ENCODE measurements around the gene RGS19. TPM values are rescaled to one million over a fixed set of nuclear protein-coding genes. Genes with fewer than 3 reads are reported as not detected.

RGS19 gene
- total RNA-seq, 4 donors from 2014 or later = 10.4 to 26.4 (median 16.6) TPM

DNA sequence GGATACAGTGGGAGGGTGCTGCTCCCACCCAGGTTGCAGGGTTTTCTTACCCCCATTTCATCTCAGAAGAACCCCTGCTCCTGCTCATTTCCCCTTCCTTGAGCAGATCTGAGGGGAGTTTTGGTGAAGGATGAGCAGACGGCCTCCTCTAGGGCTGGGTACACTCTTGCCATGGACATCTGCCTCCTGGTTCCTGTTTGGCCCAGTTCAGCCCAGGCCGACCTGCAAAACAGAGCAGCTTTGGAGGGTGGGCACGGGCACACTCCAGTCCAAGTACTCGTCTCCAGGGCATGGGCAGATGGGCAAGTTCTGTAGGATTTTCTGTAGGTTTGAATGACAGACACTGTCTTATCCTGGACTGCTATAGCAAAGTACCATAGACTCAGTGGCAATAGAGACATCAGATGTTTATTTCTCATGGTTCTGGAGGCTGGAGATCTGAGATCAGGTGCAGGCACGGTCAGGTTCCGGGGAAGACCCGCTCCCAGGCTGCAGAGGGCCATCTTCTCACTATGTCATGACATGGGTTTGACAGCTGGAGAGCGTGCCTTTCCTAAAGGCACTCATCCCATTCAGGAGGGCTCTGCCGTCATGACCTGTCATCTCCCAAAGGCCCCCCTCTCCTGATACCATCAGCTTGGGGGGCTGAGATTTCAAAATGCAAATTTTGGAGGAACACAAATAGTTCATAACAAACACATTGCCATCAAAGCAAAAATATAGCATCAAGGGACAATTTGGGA is 21.8 kb upstream of the RGS19 start:
- DNase-seq (ENCODE audit: low spot score in 2 of 2) = no peak
- H3K4me3 ChIP-seq (ENCODE audit: low read depth, poor library complexity, severe bottlenecking) = no peak overlapping the region
- intact Hi-C loops (cut with DNase I; ENCODE audit: low total_unique reads) = no loop called here
- 77 to 80% methylated on average over 9 of the region's 9 CpGs for WGBS, 2 donors
- no peak for TF ChIP-seq POLR2A (IDR thresholded peaks at IDR 0.05)
- TF ChIP-seq, protein P1, sequence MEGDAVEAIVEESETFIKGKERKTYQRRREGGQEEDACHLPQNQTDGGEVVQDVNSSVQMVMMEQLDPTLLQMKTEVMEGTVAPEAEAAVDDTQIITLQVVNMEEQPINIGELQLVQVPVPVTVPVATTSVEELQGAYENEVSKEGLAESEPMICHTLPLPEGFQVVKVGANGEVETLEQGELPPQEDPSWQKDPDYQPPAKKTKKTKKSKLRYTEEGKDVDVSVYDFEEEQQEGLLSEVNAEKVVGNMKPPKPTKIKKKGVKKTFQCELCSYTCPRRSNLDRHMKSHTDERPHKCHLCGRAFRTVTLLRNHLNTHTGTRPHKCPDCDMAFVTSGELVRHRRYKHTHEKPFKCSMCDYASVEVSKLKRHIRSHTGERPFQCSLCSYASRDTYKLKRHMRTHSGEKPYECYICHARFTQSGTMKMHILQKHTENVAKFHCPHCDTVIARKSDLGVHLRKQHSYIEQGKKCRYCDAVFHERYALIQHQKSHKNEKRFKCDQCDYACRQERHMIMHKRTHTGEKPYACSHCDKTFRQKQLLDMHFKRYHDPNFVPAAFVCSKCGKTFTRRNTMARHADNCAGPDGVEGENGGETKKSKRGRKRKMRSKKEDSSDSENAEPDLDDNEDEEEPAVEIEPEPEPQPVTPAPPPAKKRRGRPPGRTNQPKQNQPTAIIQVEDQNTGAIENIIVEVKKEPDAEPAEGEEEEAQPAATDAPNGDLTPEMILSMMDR (IDR thresholded peaks at IDR 0.05) = no peak

DNA sequence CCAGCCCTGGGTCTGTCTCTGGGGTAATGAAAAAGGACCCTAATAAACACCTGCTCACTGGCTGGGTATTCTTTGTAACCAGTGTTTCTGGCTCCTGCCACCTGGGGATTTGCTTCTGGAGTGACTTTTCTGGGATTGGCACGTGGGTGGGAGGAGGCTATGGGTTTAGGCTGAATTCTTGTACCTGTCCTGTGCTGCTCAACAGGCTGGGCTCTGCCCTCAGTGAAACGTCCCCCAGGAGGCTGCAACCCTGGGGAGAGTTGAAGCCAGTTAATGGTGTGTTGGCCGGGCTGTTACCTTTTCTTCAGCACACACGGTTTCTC is 21.2 kb upstream of the RGS19 start:
- no peak overlapping the region for H3K4me3 ChIP-seq (ENCODE audit: low read depth, poor library complexity, severe bottlenecking)
- no peak for DNase-seq (ENCODE audit: low spot score in 2 of 2)
- TF ChIP-seq POLR2A (IDR thresholded peaks at IDR 0.05) = no peak
- TF ChIP-seq, protein P1 (IDR thresholded peaks at IDR 0.05) = no peak
- intact Hi-C loops (cut with DNase I; ENCODE audit: low total_unique reads) = no loop called here
- WGBS, 2 donors = 70 to 77% methylated on average over 4 of the region's 4 CpGs

DNA sequence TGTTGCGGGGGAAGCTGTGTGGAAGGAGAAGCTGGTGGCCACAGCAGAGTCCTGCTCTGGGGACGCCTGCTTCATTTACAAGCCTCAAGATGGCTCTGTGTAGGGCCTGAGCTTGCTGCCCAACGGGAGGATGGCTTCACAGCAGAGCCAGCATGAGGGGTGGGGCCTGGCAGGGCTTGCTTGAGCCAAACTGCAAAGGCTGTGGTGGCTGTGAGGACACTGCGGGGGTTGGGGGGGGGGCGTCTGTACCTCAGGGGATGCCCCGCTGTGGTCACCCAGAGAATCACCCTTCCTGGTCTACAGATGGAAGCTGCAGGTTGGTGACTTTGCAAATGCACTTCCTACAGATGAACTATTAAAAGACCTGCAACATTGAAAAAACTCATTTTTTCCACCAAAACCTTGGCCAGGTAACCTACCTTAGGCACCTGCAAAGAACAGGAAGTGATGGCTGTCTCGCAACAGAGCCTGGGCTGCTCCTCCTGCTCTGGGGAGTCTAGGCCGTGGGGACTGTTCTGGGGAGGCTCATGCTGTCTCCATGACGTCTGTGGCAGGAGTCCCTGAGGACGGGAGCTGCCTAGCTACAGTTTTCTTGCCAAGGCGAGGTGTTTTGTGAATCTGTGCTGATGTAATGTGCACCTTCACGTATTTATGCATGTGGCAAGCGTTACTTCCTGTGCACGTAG is 20.7 kb upstream of the RGS19 start:
- WGBS, 2 donors = 80 to 84% methylated on average over 12 to 14 of the region's 14 CpGs
- no peak overlapping the region for H3K4me3 ChIP-seq (ENCODE audit: low read depth, poor library complexity, severe bottlenecking)
- intact Hi-C loops (cut with DNase I; ENCODE audit: low total_unique reads) = no loop called here
- DNase-seq (ENCODE audit: low spot score in 2 of 2) = no peak
- TF ChIP-seq POLR2A (IDR thresholded peaks at IDR 0.05) = no peak
- TF ChIP-seq, protein P1 (IDR thresholded peaks at IDR 0.05) = no peak

DNA sequence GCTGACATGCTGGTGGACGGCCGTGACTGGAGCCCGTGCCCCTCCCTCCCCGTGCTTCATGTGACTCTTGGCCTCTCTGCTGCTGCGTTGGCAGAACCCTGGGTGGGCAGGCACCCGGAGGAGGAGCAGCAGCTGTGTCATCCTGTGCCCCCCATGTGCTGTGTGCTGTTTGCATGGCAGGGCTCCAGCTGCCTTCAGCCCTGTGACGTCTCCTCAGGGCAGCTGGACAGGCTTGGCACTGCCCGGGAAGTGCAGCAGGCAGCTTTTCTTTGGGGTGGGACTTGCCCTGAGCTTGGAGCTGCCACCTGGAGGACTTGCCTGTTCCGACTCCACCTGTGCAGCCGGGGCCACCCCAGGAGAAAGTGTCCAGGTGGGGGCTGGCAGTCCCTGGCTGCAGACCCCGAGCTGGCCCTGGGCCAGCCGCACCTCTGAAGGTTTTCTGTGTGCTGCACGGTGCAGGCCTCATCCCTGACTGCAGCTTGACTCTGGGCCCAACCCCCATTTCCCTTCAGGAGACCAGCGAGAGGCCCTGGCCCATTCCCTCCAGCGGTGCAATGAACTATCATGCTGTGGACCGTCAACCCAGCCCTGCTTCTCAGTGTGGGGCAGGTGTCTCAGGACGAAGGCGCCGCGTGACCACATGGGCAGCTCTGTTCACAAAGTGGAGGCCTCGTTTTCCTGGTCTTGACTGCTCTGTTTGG is 19.9 kb upstream of the RGS19 start:
- H3K4me3 ChIP-seq (ENCODE audit: low read depth, poor library complexity, severe bottlenecking) = no peak overlapping the region
- no peak for DNase-seq (ENCODE audit: low spot score in 2 of 2)
- 83 to 84% methylated on average over 13 to 16 of the region's 21 CpGs for WGBS, 2 donors
- no peak for TF ChIP-seq POLR2A (IDR thresholded peaks at IDR 0.05)
- TF ChIP-seq, protein P1 (IDR thresholded peaks at IDR 0.05) = no peak
- intact Hi-C loops (cut with DNase I; ENCODE audit: low total_unique reads) = no loop called here

DNA sequence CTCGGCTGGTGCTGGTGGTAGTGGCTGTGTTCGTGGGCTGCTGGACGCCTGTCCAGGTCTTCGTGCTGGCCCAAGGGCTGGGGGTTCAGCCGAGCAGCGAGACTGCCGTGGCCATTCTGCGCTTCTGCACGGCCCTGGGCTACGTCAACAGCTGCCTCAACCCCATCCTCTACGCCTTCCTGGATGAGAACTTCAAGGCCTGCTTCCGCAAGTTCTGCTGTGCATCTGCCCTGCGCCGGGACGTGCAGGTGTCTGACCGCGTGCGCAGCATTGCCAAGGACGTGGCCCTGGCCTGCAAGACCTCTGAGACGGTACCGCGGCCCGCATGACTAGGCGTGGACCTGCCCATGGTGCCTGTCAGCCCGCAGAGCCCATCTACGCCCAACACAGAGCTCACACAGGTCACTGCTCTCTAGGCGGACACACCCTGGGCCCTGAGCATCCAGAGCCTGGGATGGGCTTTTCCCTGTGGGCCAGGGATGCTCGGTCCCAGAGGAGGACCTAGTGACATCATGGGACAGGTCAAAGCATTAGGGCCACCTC is 19.2 kb upstream of the RGS19 start:
- no peak overlapping the region for H3K4me3 ChIP-seq (ENCODE audit: low read depth, poor library complexity, severe bottlenecking)
- WGBS, 2 donors = 93 to 96% methylated on average over 24 to 28 of the region's 28 CpGs
- intact Hi-C loops (cut with DNase I; ENCODE audit: low total_unique reads) = no loop called here
- DNase-seq (ENCODE audit: low spot score in 2 of 2) = no peak
- TF ChIP-seq, protein P1 (IDR thresholded peaks at IDR 0.05) = no peak
- no peak for TF ChIP-seq POLR2A (IDR thresholded peaks at IDR 0.05)
